ENCODE data around the gene EMID1. TPM values are rescaled to one million over a fixed set of nuclear protein-coding genes. Genes with fewer than 3 reads are reported as not detected.

Gene EMID1
- total and polyA plus RNA-seq, 8 donors = 10.5 to 110 (median 85.9) TPM

DNA sequence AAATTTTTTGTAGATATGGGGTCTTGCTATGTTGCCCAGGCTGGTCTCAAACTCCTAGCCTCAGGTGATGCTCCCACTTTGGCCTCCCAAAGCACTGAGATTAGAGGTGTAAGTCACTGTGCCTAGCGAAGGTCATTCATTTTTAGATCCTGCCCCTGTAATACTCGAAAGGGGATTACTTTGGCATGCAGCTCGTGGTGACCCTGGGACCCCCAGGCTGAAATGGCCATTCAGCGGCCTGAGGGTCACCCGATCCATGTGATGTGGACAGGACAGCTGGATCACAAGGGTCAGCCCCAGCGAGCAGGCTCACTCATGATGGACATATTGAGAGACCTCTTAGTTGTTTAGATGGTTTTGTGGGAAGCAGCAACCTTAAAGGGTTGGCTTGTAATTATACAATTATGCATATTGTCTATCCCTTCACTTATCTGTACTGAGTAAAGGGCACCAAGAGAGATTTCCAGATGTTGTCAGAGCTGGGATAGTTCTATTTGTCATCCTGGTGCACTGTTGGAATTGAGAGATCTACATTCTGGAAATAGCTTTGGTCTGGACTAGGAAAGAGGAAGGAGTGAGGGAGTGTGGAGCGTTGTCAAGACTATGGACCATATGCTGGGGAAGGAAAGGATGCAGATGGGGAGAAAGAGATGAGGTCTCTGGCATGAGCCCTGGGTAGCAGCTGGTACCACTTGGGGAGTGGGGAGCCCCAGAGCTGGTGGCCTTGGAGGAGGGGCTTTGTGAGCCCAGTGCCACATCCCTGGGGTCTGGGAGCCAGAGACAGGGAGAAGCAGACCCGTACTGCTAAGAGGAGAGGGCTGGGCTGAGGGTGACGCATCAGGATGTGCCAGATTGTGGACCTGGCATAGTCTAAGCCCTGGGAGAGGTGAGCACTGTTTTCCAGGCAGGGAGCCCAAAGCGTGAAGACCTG, 46.5 kb downstream of the EMID1 start:
- no peaks in the 10 kb centered on the region for H3K4me1 ChIP-seq
- no peak for ATAC-seq
- H3K27ac ChIP-seq = no peak overlapping the region
- no peaks in the 10 kb centered on the region for H3K36me3 ChIP-seq
- intact Hi-C loops (cut with DNase I) = loop anchor here in 1 of 2 donors (10.0 kb wide), 1 partner anchor 397 kb away; no protein-coding TSS in a partner anchor
- no peak overlapping the region for H3K4me3 ChIP-seq
- no peaks in the 10 kb centered on the region for H3K9me3 ChIP-seq
- TF ChIP-seq, protein P1, sequence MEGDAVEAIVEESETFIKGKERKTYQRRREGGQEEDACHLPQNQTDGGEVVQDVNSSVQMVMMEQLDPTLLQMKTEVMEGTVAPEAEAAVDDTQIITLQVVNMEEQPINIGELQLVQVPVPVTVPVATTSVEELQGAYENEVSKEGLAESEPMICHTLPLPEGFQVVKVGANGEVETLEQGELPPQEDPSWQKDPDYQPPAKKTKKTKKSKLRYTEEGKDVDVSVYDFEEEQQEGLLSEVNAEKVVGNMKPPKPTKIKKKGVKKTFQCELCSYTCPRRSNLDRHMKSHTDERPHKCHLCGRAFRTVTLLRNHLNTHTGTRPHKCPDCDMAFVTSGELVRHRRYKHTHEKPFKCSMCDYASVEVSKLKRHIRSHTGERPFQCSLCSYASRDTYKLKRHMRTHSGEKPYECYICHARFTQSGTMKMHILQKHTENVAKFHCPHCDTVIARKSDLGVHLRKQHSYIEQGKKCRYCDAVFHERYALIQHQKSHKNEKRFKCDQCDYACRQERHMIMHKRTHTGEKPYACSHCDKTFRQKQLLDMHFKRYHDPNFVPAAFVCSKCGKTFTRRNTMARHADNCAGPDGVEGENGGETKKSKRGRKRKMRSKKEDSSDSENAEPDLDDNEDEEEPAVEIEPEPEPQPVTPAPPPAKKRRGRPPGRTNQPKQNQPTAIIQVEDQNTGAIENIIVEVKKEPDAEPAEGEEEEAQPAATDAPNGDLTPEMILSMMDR (IDR thresholded peaks at IDR 0.05) = no peak
- H3K27me3 ChIP-seq = no peaks in the 10 kb centered on the region
- DNase-seq = no peak

- ATAC-seq (no peak), DNase-seq (no peak)
- TF ChIP-seq, protein P1 (IDR thresholded peaks at IDR 0.05) = no peak
- no peak overlapping the region for H3K27ac ChIP-seq
- H3K27me3 ChIP-seq = no peaks in the 10 kb centered on the region
- H3K4me1 ChIP-seq = no peaks in the 10 kb centered on the region
- H3K4me3 ChIP-seq = no peak overlapping the region
- no peaks in the 10 kb centered on the region for H3K36me3 ChIP-seq
- no peaks in the 10 kb centered on the region for H3K9me3 ChIP-seq
- intact Hi-C loops (cut with DNase I) = loop anchor here in 1 of 2 donors (10.0 kb wide), 1 partner anchor 399 kb away; no protein-coding TSS in a partner anchor
Observed at GRCh38 chr22:29253561-29254285, 48.0 kb downstream of the EMID1 start.

DNA sequence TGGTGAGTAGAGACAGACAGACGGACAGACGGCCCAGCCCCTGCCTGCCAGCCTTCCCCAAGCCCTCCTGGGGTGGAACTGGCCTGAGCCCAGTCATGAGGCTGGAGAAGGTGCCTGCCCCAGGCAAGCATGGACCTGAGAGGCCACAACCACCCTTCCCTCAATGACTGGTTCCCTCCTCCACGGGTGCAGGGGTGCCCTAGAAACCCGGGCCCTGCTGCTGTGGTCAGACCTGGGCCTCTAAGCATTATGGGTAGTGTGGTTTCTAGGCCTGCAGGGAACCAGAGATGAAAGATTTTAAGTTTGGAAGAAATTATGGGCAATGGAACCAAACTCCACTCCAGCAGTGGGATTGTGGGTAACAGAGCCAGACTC, 48.6 kb downstream of the EMID1 start:
- TF ChIP-seq, protein P1 (IDR thresholded peaks at IDR 0.05) = no peak
- H3K4me1 ChIP-seq = no peaks in the 10 kb centered on the region

DNA sequence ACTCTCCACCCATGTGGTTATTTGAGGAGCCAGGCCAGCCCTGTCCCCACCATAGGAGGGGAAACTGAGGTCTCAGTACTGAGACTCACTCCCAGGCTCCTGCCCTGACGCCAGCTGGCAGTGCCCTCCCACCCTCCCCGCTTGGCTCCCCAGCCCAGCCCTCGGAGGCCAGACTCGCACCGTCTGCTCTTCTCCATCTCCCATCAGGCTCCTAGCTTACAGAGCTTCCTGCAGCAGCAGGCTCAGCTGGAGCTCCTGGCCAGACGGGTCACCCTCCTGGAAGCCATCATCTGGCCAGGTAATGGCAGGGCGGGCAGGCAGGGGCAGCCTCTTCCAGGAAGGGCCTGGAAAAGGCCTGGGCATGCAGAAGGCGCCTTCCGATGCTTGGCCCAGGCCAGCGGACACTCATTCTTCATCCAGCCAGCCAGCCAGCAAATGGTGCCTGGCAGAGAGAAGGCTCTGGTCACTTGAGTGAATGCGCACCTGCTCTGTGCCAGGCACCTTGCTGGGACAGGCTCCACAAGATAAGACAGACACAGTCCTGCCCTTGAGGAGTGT, 49.4 kb downstream of the EMID1 start:
- peaks cover 0 to 12% of the 10 kb centered on the region in 2 donors for H3K36me3 ChIP-seq
- intact Hi-C loops (cut with DNase I) = loop anchor here in 1 of 2 donors (10.0 kb wide), 1 partner anchor 400 kb away; no protein-coding TSS in a partner anchor

More for the DNA sequence above, 48.6 kb downstream of the EMID1 start:
- no peaks in the 10 kb centered on the region for H3K9me3 ChIP-seq
- DNase-seq (no peak), ATAC-seq (no peak)
- intact Hi-C loops (cut with DNase I) = loop anchor here in 1 of 2 donors (10.0 kb wide), 1 partner anchor 399 kb away; no protein-coding TSS in a partner anchor
- no peaks in the 10 kb centered on the region for H3K27me3 ChIP-seq
- H3K36me3 ChIP-seq = peaks cover 0 to 3% of the 10 kb centered on the region in 2 donors
- H3K4me3 ChIP-seq = no peak overlapping the region
- H3K27ac ChIP-seq = no peak overlapping the region

More for the DNA sequence above, 49.4 kb downstream of the EMID1 start:
- TF ChIP-seq, protein P1 (IDR thresholded peaks at IDR 0.05) = no peak
- ATAC-seq = no peak
- DNase-seq = no peak
- Histone ChIP-seq H3K4me1 (no peaks in the 10 kb centered on the region), H3K4me3 (no peak overlapping the region), H3K9me3 (no peaks in the 10 kb centered on the region), H3K27me3 (no peaks in the 10 kb centered on the region), H3K27ac (no peak overlapping the region)
